GM12892 (cell line): ENCODE results near the gene IRX4.

Experiments
- DNase-seq: peaks from one replicate; pipeline ENCODE4 v3.0.0; 2011; ENCODE audit not compliant: insufficient read length
- FAIRE-seq: peaks from 2 replicates; lab custom pipeline; 2011; peaks lifted over from hg19 to GRCh38; lab: Jason Lieb, UNC
- POLR2A ChIP-seq: IDR thresholded peaks from 2 replicates; pipeline ENCODE4 v1.6.1; 2011; ENCODE audit warnings: low read depth, low read length, control low read depth
- POLR2AphosphoS5 ChIP-seq: IDR thresholded peaks from 2 replicates; pipeline ENCODE4 v1.6.1; 2011; ENCODE audit warnings: low read depth, low read length, control low read depth
- TAF1 ChIP-seq: IDR thresholded peaks from 2 replicates; pipeline ENCODE4 v1.6.1; 2011; ENCODE audit warnings: low read depth, mild to moderate bottlenecking, control low read depth, low read length, borderline replicate concordance

The IRX4 gene

DNA sequence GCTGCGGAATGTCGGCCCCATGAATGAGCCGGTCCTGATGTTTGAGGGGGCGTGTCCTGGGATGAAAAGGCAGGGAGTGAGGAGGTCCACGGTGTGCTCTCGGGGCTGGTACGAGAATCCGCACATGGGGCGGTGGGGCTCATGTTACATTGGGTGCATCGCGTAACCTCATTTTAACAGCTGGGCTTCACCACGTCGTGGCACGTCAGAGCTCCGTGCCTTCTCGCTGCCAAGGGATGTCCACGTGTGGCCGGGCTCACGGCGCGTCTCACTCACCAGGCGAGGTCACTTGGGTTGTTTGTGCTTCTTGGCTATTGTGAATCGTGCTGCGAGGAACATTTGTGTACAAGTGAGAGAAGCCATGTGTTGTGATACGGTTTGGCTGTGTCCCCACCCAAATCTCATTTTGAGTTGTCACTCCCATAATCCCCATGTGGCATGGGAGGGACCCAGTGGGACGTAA is 29.1 kb upstream of the IRX4 start:
- DNase-seq = no peak
- TF ChIP-seq TAF1 = no peak
- TF ChIP-seq POLR2AphosphoS5 = no peak
- no peak for TF ChIP-seq POLR2A
- no peak for FAIRE-seq

DNA sequence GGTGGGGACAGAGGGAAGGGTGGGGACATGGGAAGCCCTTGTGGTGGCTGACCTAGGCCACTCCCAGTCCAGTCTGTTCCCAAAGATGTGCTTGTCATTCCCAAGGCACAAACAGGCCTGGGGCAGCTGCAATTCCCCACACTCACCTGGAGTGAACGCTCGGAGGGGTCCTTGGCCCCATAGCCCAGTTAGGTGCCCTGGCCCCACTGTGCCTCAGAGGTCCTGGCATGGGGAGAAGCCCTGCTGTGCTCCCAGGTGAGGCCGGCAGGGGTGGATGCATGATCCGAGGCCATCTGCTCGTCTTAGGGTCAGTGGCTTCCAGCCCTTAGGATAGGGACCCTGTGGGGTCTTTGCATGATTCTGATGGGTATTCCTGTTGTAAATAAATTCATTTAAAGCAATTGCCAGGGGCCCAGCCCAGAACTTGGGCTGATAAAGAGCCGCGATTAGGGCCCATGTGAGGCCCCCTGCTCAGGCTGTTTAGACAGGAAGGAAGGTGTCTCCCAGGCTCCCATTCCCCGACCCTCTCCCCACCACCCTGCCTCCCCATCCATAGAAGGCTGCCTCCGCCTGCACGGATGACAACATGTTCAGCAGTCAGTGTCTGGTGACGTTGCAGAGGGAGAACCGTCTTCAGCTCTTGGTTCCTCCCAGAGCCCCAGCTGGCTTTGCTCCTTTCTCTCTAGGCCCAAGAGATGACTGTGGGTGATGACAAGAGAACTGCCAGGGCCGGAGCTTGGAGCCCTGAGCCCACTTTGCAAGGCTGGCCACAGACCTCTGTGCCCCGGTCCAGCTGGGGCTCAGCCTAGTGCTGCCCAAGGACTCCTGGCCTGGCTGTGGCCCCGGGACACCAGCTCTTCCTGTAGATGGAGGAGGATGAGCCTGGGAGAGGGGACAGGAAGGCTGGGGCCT is 28.4 kb upstream of the IRX4 start:
- no peak for TF ChIP-seq TAF1
- no peak for TF ChIP-seq POLR2AphosphoS5
- TF ChIP-seq POLR2A = no peak
- DNase-seq (no peak), FAIRE-seq (no peak)

DNA sequence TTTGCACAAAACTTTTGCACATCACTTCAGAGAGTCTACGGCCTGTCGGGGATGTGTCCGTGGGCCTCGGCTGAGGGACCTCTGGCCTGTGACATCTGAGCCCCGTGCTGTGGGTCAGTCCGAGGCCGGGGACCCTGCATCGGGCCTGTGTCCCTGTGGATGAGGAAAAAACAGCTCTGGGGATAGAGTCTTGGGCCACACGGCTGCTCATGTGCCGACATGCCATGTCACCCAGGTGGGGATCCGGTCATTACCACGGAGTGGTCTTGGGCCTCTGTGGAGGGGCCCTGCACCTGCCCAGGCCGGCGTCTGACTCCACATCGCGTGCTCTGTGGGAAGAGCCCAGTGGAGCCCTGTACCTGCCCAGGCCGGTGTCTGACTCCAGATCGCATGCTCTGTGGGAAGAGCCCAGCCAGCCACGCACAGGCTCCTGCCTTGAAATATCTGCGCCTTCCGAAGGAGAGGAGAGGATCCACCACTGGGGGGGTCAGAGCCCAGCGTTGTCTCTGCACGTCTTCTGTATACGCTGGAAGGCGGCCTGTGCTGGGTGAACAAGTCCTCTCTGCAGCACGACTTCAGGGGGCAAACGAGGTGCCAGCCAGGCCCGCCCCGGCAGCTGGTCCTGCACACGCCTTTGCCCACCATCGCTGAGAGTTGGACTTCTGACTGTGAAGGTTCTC is 27.5 kb upstream of the IRX4 start:
- TF ChIP-seq TAF1 (no peak), POLR2A (no peak)
- no peak for FAIRE-seq

DNA sequence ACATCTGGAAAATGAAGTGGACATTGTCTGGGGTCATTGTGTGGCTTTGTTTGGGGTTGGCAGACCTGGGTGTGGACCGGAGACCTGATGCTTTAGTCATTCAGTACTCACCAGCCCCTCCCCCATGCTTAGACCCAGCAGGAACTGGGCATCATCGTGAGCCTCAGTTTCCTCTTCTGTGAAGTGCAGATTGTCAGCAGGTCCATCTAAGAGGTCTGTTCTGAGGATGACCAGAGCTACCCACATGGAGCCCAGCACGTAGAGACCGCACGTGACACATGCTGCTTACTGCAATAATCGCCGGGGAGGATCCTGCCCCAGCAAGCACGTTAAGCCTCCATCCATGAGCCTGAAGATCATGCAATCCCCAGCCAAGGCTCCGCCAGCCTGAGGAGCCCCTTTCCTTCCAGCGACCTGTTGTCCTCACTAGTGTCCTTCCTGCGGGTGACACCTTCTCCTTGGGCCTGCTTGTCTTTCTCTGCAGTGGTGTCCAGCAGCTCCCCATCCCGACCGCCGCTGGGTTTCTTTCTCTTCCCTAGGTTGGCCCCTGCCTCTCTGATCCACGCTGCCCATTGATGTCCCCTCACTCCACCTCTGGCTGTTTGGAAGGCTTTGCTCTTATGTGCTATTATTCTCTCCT is 26.7 kb upstream of the IRX4 start:
- no peak for FAIRE-seq
- no peak for DNase-seq
- TF ChIP-seq TAF1 (no peak), POLR2A (no peak), POLR2AphosphoS5 (no peak)

More for the DNA sequence above, 27.5 kb upstream of the IRX4 start:
- no peak for DNase-seq

DNA sequence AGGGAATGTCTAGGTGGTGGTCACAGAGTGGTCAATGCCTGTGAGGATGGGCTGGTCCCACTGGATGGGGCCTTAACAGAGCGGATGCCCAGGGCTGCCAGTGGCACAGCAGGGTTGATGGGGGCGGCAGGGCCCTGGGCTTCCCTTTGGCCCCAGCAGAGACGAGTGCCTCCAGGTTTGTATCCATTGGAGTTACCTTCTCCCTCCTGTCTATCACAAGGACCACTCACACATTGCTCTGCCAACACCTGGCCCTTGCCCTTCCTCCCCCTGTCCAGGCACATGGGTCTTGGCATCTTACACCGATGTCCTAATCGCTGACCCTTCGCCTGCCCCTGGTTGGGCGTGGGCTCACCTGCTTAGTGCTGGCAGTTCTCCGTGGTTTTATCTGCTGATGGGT is 26.2 kb upstream of the IRX4 start:
- TF ChIP-seq TAF1 = no peak
- no peak for TF ChIP-seq POLR2A
- TF ChIP-seq POLR2AphosphoS5 = no peak
- FAIRE-seq (no peak), DNase-seq (no peak)

DNA sequence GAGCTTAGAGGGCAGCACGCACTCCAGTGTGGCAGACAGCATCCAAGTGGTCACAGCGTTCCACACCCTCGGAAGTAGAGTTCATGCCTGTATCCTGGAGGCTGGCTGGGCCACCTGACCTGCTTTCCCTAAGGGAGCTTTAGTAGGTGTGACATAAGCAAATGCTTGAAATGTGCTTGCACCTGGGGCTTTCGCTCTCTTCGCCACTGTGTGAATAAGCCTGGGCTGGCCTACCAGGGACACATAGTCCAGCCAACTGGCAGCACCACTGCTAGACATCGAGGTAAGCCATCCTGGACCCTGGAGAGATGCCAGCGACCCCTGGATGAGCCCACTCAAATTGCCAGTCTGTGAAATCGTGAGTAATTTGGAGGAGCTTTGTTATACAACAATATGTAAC is 24.9 kb upstream of the IRX4 start:
- no peak for DNase-seq
- TF ChIP-seq POLR2A = no peak
- no peak for TF ChIP-seq TAF1
- no peak for FAIRE-seq

DNA sequence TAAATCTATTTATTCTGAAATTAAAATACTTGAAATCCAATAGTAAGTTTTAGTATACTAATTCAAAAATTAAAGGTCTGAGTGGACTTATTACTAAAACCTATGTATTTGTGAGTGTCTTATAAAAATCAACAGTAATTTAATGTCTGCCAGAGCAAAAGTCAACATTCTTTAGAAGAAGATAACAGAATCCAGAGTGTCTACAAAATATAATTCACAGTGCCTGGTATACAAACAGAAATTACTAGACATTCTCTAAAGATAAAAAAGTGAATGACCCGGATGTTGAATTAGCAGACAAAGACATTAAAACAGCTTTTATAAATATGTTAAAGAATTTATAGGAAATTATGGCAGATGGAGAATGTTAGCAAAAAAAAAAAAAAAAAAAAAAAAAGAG is 22.4 kb upstream of the IRX4 start:
- FAIRE-seq (no peak), DNase-seq (no peak)
- TF ChIP-seq POLR2A = no peak

DNA sequence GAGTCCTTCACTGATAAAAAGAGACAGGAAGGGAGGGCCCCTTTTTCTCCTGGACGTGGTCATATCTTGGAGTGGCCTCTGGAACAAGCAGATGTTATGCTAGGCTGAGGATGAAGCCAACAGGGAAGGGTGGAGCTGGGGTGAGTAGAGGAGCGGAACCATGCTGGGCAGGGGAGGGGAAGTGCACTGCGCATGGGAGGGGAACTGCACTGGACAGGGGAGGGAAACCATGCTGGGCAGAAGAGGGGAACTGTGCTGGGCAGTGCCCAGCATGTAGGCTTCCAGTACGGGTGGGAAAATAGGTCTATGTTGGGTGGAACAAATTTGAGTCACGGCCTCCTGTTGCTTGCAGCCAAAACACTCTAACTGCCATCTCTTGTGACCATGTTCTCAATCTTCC is 19.3 kb upstream of the IRX4 start:
- no peak for DNase-seq
- no peak for TF ChIP-seq TAF1
- no peak for TF ChIP-seq POLR2A
- TF ChIP-seq POLR2AphosphoS5 = no peak
- no peak for FAIRE-seq

DNA sequence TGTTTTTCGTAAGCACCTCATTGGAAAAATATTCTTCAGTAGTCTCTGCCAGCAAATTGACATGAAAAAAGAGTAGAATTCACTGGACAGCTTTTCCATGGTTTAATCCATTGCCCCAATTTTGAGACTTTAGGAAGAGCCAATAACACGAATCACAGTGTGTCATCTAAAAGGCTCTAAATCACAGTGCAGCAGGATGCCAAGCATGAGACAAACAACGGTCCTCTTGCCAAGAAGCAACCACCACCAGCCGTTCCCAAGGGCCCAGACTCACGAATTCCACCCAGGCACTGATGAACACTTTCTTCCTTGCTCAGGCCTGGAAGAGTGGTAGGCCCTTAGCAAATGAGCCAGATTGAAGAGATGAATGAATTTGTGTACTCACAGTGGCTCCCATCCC is 18.3 kb upstream of the IRX4 start:
- no peak for DNase-seq
- TF ChIP-seq POLR2A (no peak), TAF1 (no peak), POLR2AphosphoS5 (no peak)
- FAIRE-seq = no peak

DNA sequence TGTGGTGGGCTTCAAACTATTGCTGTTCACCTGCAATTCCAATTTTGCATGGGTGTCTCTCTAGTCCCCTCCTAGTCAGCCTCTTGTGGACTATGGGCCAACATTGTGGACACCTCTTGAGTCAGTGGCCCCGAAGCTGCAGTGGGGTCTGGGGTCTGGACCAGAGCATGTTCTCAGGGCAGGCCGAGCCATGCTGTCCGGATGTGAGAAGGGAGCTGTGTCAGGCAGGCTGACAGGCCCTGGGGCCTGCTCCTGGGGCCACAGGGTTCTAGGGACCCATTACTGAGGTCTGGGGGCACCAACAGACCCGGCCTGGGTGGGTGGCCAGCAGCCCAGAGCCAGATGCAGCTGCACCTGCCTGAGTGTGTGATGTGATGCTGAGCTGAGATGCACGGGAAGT is 16.5 kb upstream of the IRX4 start:
- DNase-seq = no peak
- no peak for FAIRE-seq

DNA sequence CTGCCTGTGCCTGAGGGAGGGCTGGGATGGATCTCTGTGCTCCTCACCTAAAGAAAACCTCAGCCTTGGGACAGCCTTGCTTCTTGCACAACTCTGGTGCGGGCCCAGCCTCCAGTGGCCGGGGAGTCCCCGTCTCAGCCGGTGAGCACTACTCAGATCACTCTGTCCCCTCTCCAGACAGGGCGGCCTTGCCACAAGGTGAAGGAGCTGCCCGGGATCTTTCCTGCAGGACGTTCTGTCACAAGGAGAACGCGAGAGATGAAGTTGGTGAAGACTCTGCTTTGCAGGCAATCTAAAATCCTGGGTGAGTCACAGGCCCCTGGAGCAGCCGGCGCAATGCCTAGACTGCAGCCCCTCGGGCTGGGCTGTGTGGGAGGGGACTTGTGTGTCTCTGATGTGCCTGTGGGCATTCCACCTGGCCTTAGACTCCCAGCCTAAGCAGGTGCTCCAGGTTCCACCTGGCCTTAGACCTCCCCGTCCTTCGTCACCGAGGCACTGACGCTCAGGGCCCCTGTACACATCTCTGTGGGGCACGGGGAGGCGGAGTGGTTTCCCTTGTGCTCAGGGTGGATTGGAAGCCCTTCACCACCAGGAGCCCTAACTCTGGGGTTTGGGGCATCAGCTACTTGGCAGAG is 15.2 kb upstream of the IRX4 start:
- DNase-seq (no peak), FAIRE-seq (no peak)
- TF ChIP-seq POLR2AphosphoS5 (no peak), POLR2A (no peak), TAF1 (no peak)

More for the DNA sequence above, 16.5 kb upstream of the IRX4 start:
- no peak for TF ChIP-seq POLR2AphosphoS5
- TF ChIP-seq POLR2A = no peak
- no peak for TF ChIP-seq TAF1
